Measurements from ENCODE around the gene MPDU1. TPM values are rescaled to one million over a fixed set of nuclear protein-coding genes. Genes with fewer than 3 reads are reported as not detected.
A peak's percentile ranks its signal among the peaks of the same experiment; 100 is the strongest.

Gene MPDU1
- total and polyA plus RNA-seq, 10 of the 15 experiments (the other 5 are each of a cell fraction or from before 2014, with no cell fraction given), result 3.6 to 138 (median 78.9) TPM

- no peak for TF ChIP-seq GABPA (IDR thresholded peaks at IDR 0.05; ENCODE audit: low read depth)
- TF ChIP-seq CEBPZ (IDR thresholded peaks at IDR 0.05; ENCODE audit: low read depth, low read length), result no peak
- TF ChIP-seq ZBTB4 (CRISPR knock-in tag; IDR thresholded peaks at IDR 0.05), result no peak
- TF ChIP-seq SREBF1 (IDR thresholded peaks at IDR 0.05; ENCODE audit: low read length), result no peak
- TF ChIP-seq MXI1 (IDR thresholded peaks at IDR 0.05; ENCODE audit: low read depth, low read length), result peak; percentile 89
- no peak for TF ChIP-seq ZBTB11 (CRISPR knock-in tag; IDR thresholded peaks at IDR 0.05)
- peak; percentile 72; the same call in 1 of the 2 replicates for TF ChIP-seq NFYB (IDR thresholded peaks at IDR 0.05; ENCODE audit: insufficient read depth, low read depth, low read length)
- TF ChIP-seq SMAD5 (IDR thresholded peaks at IDR 0.05; ENCODE audit: low read depth), result 0 out of 2 replicates have a peak, but pooled peaks have one; percentile 29
- no peak for TF ChIP-seq CUX1 (IDR thresholded peaks at IDR 0.05; ENCODE audit: insufficient replicate concordance, low read depth, low read length)
- no peak for TF ChIP-seq BCL3 (IDR thresholded peaks at IDR 0.05; ENCODE audit: borderline replicate concordance, insufficient read depth, low read depth, low read length, poor library complexity, severe bottlenecking)
- TF ChIP-seq BRCA1 (IDR thresholded peaks at IDR 0.05; ENCODE audit: low read depth, low read length), result no peak
These were observed 22.0 kb upstream of the MPDU1 start, which contains the start of gene SENP3 (continued) for GRCh38 chr17:7561589-7562207.

Data from GM12878 (cell line).